Inflammatory macrophage treated with lipopolysaccharide for 4 hours (primary cell): ENCODE results near the gene LGALS14.
"Not testable (repeated sequence)": the region's sequence is repeated elsewhere in the genome, so short reads cannot be mapped to it uniquely, and the experiment has no call there.

Experiments used
- DNase-seq: peaks from one replicate; pipeline ENCODE4 v3.0.0-alpha.2; 2020

Gene LGALS14

DNA sequence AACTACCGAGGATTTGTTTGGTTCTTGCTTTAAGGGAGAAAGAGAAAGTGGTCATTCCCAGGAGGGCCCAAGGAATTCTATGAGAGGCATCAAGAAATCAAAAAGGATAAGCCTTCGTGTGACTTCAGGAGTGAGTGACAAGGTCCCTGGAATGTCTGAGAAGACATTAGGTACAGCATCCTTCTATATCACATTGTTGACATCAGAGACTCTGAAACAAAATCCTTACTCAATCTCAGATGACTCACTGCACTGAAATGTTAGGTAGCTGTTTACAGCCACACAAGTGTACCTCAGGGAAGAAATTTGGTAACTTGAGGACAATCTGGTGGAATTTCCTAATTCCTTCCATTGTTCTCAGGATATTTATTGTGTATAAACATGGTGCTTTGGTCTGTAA lies 7.9 kb upstream of the LGALS14 start:
- DNase-seq = no peak

DNA sequence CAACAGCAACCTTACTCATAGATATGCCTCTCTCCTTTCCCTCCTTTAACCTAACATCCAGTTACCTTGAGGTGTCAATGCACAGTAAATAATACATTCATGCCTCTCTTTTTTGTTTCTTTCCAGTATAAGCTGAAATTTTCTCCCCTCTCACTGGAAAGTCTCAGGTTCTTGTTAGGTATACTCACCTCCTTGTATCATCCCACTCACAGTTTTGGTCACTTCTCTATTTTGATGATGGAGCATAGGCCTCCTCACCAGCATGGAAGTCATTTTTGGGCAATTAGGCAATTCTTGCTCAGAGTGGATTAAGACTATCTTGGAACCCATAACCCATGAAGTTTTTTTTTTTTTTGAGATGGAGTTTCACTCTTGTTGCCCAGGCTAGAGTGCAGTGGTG lies 5.7 kb upstream of the LGALS14 start:
- no peak for DNase-seq

DNA sequence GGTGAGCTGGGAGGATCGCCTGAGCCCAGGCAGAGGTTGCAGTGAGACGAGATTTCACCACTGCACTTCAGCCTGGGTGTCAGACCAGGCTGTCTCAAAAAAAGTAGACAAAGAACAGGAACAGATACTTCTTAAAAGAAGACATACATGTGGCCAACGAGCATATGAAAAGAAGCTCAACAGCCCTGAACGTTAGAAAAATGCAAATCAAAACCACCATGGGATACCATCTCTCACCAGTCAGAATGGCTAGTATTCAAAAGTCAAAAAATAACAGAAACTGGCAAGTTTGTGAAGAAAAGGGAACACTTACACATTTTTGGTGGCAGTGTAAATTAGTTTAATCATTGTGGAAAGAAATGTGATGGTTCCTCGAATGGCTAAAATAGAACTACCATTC lies 3.0 kb upstream of the LGALS14 start:
- DNase-seq = no peak

DNA sequence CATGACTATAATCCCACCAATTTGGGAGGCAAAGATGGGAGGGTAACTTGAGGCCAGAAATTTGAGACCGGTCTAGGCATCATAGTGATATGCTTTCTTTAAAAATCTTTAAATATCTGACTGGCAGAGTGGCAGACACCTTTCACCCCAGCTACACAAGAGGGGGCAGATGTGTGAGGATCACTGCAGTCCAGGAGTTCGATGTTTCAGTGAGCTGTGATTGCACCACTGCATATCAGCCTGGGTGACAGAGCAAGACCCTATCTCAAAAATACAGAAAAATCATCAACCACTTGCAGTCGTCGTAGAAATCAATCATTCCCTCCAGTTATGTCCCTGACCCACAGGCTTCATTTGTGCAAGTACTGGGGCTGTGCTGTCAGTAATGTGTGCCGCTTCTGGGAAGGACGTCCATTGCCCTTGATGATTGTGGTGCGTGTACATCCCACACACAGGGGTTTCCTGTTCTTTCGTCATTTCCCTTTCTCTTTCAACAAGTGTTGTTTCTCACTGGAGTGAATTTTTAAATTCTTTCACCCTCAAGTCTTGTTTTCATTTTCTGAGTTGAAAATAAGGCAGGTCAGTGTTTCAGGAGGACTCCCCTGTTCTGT lies 1.4 kb downstream of the LGALS14 start:
- DNase-seq = peak; percentile 51

DNA sequence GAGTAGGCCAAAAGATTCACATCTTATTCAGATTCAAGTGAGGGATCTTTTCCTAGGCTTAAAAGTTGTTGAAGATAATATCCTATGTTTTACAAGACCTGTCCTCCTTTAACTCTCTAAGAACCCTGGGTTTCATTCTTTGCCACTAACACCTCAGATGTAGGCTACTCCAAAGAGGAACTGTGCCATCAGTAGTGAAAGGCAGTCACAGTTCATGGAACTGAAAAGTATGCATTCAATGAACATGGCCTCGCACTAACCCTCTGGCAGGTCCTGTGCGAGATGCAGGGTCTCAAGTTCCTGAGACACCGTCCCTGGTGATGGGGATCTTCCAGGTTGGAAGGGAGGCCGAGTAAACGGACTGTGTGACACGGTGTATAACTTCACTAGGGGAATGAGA lies 4.3 kb downstream of the LGALS14 start:
- DNase-seq = no peak

DNA sequence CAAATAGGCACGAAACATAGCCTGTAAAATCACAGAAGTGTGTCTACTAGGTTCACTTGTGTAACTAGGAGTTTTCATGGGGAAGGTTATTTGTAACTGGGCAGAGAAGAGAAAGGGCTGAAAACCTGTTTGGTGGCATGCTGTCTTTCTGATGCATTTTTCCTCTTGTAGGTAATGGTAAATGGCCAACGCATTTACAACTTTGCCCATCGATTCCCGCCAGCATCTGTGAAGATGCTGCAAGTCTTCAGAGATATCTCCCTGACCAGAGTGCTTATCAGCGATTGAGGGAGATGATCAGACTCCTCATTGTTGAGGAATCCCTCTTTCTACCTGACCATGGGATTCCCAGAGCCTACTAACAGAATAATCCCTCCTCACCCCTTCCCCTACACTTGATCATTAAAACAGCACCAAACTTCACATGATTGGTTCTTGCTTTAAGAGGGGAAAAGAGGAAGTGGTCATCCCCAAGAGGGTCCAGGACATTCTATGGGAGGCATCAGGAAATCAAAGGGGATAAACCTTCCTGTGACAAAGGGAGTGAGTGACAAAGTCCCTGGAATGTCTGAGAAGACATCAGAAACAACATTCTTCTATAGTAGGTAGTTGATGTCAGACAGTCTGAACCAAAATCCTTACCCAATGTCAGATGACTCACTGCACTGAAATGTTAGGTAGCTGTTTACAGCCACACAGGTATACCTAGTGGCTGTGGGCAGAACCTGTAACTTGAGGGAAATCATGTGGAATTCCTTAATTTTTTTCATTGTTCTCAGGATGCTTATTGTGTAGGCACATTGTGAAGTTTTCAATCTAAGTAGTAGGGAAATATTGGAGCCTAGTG lies 5.0 kb downstream of the LGALS14 start:
- DNase-seq = no peak

DNA sequence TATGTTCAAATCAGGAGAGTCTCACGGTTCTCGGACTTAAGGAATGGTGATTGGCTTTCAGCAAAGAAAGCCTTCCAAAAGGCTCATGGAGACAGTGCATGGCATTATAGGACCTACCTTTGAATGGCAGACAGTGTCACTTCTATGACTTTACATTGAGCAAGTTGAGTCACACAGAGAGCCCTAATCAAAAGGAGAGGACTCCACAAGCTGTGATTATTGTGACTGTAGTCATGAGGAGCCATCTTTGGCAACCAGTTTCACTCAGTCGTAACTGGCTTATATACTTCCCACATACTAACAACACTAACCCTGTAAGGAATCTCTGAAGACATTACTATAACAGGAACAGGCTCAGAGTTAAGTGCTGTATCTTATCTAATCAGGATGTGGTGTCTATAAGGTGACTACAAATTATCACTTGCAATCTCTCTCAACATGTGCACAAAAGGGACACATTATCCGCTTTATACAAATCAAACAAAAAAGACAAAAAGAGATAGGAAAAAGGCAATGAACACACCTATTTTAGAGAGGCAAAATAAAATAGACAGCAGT lies 6.1 kb downstream of the LGALS14 start:
- DNase-seq = no peak

DNA sequence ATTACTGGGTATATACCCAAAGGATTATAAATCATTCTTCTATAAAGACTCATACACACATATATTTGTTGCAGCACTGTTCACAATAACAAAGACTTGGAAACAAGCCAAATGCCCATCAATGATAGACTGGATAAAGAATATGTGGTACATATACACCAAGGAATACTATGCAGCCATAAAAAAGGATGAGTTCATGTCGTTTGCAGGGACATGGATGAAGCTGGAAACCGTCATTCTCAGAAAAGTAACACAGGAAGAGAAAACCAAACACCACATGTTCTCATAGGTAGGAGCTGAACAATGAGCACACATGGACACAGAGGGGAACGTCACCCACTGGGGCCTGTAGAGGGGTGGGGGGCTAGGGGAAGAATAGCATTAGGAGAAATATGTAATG lies 15.9 kb downstream of the LGALS14 start:
- not testable (repeated sequence) for DNase-seq

DNA sequence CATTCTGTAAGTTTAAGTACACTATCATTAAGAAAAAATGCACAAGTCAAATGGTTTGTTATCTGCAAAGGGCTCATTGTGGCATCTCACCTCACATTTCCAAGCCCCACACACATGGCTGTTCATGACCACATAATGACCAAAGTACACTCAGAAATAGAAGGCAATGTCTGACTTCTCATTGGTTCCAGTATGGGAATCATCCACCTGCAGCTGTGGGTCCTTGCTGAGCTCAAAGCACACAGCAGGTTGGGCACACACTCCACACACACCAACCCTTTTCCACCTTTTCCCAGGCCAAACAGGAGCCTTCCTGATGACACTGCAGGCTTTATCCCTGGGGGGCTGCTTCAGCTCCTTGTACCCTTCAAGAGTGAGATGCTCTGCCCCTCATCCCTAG lies 21.7 kb downstream of the LGALS14 start:
- no peak for DNase-seq

DNA sequence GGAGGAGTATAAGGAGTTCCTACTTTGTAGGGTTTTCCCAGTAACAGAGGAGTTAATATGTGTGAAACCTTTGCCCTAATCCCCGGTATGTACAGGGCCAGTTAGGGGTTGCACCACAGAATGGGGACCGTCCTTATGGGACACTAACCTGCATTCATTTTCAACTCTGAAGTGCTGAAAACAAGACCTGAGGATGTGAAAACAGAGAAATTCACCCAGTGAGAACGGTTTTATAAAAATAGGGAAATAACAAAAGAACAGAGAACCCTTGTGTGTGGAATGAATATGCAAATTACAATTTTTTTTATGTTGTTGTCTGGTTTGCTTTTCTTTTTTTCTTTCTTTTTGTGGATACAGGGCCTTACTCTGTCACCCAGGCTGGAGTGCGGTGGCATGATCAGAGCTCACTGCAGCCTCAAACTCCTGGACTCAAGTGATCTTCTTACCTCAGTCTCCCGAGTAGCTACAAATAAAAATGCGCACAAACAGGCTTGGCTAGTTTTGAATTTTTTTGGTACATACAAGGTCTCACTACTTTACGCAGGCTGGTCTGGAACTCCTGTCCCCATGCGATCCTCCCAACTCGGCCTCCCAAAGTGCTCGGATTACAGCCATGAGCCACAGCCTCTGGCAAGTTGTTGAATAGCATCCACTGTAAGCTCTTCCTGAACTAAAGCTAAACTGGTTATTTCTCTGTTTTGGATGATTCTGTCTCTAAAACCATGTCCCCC lies 23.0 kb downstream of the LGALS14 start:
- no peak for DNase-seq

DNA sequence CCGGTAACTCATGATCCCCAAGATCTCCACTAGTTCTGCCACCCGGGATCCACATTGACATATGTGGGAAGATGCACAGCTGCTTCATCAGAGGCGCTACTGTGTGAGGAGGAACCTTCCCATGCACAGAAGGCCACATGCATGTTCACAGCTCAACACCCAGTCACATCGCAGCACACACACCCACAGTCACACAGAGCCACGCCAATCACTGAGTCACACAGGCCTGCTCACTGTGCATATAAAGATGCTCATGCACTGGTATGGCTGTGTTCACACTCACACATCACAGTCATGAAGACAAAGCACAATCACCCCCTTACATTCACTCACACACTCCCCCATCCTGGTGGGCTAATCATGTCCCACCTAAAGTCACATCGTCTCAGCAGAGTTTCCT lies 23.8 kb downstream of the LGALS14 start:
- no peak for DNase-seq

DNA sequence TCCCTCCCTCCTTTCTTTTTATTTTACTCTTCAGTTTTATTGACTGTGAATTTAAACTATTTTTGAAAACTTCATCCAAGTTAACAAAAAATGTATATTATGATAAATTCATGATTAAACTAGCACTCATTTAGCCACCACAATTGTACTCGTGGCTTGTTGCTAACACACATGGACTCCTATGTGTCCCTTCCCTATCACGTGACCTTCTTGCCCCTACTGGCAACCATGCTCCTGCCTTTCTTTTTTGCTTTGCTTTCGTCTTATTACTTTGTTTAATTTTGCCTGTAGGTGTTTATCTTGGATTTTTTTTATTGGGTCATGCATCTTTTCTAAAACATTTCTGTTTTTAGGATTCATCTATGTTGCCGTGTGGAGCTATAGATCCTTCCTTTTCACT lies 25.3 kb downstream of the LGALS14 start:
- no peak for DNase-seq

DNA sequence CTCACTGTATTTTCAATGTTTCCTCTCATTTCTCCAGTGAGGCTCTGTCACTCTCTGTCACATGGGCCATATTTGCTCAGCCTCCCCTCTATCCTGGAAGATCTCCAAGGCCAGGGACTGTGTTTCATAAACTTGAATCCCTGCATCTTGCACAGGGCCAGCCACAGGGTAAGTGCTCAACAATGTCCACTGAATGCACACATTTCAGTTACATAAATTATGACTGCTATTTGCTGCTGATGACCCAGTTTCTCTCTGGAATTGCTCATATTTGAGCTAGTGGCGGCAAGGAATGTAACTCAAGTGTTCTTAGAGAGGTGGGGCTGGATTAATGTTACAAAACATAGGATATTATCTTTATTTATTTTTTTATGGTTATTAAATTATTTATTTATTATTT lies 27.4 kb downstream of the LGALS14 start:
- DNase-seq = no peak

DNA sequence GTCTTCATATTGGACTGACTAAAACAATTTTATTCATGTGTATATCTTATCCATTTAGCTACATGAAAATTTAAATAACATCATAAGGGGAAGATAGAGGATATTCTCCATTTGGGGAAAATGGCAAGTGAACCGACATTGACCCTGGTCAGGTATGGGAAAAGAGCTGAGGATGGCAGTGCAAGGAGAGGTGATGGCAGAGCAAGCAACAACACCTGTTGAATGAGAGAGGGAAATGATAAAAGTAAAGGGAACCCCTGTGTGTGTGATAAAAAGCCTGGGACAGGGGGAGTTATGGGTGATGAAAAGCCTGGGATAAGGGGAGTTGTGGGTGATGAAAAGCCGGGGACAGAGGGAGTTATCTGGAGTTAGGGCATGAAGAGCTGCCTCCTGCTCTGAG lies 29.6 kb downstream of the LGALS14 start:
- DNase-seq = no peak

DNA sequence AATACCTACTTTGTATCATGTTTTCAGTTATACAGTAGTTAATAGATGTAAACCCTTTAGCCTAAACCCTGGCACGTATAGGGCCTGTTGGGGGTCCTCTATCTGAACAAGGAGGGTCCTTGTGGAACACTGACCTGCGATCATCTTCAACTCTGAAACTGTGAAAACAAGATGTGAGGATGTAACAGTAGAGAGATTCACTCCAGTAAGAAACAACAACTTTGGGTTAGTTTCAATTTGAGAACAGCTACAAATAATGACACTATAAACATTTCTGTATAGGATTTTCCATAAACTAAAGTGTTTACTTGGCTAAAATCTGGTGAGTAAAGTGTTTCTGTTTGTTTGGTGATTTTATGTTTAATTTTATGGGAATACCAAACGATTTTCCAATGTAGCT lies 31.4 kb downstream of the LGALS14 start:
- no peak for DNase-seq

DNA sequence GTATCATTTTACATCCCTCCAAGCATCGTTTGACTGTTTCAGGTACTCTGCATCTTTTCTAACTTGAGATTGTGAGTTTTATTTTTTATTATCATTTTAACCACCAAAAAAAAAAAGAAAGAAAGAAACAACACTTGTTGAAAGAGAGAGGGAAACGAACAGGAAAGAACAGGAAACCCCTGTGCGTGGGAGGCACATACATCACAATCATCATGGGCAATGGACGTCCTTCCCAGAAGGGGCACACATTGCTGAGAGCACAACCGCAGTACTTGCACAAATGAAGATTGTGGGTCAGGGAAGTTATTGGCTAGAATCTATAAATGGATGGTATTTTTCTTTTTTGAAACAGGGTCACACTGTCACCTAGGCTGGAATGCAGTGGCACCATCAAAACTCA lies 31.8 kb downstream of the LGALS14 start:
- no peak for DNase-seq

DNA sequence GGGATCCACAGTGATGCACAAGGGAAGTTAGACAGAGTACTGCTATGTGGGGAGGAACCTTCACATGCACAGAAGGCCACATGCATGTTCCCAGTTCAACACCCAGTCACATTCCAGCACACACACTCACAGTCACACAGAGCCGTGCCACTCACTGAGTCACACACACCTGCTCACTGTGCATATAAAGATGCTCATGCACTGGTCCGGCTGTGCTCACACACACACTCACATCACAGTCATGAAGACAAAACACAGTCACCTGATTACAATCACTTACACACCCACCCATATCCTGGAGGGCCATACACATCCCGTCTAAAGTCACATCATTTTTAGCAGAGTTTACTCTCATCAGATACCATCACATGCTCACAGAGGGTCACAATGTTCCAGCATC lies 33.1 kb downstream of the LGALS14 start:
- no peak for DNase-seq

DNA sequence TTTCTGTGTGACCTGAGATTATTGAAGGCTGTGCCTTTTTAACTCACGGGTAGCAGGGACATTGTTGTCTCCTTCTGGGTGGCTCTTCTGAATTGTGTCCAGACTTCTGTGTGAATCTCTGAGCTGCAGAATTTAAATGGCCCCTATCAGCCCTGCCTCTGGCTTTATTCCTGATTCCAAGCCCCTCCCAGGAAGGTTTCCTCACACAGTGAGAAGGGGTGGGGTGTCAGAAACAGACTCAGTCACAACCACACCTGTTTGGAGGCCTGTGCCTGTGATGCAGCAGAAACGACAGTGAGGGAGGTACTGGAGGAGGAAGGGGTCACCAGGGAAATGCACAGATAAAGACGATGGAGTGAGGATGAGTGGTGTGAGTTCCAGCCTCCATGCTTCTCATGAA lies 33.6 kb downstream of the LGALS14 start, which contains the start of gene CLC:
CLC (minus strand) TSS at position 139 of the 400 bp plus-strand sequence; CDS start at position 62, 77 bp downstream.
- DNase-seq = no peak

DNA sequence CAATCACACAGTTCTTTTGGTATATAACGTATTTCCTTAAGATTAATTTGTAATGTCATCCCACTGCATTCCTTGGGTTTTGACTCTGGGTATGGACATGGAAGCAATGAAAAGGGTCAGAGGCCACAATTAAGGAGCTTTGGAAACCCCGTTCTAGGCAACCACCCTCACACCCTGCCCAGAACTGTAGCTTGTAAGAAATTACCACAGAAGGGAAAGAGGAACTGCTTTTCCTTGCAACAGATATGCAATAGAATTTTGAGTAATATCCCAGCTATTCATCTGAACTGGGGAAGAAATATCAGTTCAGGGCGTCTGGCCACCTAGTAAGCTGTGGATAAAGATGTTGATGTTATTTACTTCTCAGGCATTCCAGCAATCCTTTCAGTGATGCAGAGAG lies 34.5 kb downstream of the LGALS14 start:
- DNase-seq = peak; percentile 68

DNA sequence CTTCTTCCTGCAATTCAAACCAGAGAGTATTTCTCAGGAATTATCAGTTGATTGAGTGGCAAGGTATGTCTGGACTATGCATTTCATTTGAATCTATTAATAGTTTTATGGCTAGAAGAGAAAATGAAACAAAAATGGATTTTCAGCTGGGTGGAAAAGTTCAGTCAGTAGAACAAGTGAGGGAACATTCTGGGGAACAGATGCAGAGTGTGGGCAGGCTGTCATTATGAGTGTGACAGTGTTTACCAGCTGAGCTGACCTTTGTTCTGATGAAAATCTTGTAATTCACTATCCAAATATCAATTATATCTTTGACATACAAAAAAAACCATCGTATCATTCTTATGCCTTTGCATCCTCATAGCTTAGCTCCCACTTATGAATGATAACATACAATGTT lies 36.1 kb downstream of the LGALS14 start:
- DNase-seq = peak; percentile 5

DNA sequence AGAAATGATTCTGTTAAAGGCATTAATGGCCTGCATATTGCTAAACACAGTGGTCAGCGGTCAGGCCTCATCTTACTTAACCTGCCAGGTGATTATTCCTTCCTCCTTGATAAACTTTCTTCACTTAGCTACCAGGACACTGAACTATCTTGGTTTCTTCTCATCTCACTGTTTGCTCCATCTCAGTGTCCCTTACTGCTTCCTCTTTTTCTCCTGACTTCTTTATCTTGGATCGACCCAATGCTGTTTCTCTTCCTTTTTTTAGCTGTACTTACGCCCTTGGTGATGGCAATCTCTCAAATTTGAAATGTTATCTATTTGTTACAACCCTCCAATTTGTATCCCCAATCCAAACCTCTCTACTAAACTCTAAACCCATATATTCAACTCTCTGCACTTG lies 41.4 kb downstream of the LGALS14 start:
- DNase-seq = peak; percentile 50

DNA sequence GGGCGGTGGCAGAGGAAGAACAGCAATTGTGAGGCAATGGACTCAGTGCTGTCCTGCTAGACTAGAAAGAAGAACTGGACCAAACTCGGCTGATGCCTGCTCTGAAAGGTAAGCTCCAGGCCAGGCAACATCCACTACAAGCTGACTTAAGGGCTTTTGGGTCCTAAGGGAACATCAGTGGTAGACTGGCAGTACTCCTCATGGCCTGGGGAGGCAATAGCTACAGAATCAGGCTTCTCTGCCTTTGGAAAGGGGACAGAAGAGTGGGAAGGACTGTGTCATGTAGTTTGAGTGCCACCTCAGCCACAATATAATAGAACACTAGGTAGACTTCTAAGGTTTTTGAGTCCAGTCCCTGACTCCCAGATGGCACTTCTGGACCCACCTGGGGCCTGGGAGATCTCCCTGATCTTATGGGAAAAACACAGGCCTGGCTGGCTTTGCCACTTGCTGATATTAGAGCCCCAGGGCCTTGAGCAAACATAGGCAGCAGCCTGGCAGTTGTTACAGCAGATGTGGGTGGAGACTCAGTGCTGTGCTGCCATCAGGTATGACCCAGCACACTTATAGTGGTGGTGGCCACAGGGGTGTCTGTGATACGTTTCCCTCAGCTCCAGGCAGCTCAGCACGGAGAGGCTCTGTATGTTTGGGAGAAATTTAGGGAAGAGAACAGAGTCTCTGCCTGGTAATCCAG lies 42.7 kb downstream of the LGALS14 start:
- DNase-seq = no peak

DNA sequence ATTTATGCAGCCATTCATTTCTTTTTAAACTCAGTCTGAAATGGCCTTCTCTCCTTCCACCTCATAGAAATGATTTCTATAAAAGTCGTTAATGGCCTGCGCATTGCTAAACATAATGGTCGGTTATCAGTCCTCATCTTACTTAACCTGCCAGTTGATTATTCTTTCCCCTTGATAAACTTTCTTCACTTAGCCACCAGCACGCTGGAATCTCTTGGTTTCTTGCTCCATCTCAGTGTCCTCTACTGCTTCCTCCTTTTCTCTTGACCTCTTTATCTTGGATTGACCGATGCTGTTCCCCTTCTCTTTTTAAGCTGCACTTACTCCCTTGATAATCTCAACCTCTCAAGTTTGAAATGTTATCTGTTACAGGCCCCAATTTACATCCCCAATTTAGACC lies 45.7 kb downstream of the LGALS14 start:
- DNase-seq = no peak
